ENCODE results near the gene DUSP15. TPM values are rescaled to one million over a fixed set of nuclear protein-coding genes. Genes with fewer than 3 reads are reported as not detected.
"Not testable (repeated sequence)": the region's sequence is repeated elsewhere in the genome, so short reads cannot be mapped to it uniquely, and the experiment has no call there.

DUSP15 gene, protein sequence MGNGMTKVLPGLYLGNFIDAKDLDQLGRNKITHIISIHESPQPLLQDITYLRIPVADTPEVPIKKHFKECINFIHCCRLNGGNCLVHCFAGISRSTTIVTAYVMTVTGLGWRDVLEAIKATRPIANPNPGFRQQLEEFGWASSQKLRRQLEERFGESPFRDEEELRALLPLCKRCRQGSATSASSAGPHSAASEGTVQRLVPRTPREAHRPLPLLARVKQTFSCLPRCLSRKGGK
- 0.48 and 0.64 TPM in 2 replicates for total RNA-seq

DNA sequence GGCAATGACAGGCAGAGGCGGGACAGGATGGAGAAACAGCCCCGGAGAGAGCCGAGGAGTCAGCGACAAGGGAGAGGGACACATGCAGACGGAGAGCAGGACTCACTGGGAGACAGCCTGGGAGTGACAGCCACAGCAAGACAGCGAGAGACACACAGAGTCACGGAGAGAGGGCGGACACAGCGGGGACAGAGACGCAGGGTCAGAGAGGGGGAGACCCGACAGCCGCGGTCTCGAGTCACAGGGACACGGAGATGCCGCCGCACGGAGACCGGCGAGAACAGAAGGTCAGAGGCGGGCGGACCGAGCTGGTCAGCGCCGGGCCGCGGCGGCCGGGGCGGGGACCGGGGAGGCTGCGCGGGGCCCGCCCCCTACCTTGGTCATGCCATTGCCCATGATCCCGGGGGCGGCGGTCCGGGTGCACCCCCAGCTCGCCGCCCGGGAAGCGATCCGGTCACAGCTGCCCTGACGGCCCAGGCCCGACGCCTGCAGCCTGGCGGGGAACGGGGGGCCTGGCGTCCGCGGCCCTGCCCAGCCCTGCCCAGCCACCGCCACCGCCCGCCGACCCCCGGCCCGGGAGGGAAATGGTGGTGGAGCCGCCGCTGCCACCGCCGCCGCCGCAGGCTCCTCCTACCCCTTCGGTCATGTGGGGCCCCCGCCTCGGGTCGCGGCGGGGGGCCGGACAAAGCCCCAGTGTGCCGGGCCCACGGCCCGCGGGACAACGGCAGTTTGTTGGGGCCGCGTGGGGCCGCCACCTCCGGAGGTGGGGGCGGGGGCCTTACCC, at the start of gene DUSP15, which contains the start of gene TTLL9:
Gene DUSP15 (minus strand): TSS at position 586 of the 784 bp plus-strand sequence. CDS start 190 bp downstream, at position 396.
Gene TTLL9 (plus strand): TSS at position 693 of the 784 bp plus-strand sequence. CDS start 493 bp downstream, outside the sequence.
- DNase-seq (ENCODE audit: extremely low read depth, low read depth, low spot score) = no peak

DNA sequence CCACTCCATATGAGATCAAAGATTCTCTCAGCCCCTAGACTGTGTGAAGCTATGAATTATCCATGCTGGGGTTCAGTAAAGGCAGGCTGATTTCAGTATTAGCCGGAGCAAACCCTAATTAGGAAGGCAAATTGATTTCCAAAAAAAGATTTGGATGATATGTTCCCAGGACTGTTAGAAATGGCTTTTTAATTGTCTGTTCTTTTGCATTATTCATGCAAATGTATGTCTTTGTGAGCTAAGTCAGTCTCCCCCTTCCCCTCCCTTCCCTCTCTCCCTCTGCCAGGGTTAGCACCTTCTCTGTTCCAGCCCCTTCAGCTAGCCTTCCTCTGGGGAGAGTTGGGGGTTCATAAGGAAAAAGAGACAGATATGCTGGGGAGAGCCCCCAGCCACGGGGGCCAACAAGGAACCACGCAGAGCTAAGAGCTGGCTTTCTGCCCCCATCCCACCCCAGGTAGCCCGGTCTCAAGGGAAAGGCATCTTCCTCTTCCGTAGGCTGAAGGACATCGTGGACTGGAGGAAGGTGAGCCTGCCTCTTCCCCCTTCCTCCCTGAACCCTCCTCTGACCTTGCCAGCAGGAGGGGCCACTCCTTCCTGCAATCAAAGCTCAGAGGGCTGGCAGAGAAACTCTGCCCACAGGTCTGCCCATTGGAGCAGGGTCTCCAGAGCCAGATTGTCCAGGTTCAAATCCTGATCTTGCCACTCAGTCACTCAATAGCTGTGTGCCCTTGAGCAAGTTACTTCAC, 49.3 kb upstream of the DUSP15 start:
- no peak for DNase-seq (ENCODE audit: extremely low read depth, low read depth, low spot score)

DNA sequence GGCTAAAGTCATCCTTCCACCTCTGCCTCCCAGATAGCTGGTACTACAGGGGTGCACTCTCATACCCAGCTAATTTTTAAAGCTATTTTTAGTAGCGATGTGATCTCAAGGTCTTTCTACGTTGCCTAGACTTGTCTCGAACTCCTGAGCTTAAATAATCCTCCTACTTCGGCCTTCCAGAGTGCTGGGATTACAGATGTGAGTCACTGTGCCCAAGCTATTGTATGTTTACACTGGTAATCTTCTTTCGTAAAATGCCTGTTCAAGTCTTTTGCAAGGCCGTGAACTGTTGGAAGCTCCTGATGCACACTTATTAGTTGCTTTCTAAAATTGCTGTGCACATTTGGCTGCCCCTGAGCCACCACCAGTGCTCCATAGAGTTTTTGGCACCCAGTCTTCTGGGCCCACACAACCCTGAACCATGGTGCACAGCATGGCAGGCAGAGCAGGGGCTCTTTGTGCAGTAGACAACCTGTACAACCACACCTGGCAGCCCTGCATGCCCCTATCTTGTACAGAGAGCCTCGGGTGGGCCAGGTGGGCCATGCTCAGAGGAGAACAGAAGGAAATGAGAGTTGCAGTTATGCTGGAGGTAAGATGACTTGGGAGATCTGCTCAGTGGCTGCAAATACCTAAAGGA, 48.3 kb upstream of the DUSP15 start:
- no peak for DNase-seq (ENCODE audit: extremely low read depth, low read depth, low spot score)

DNA sequence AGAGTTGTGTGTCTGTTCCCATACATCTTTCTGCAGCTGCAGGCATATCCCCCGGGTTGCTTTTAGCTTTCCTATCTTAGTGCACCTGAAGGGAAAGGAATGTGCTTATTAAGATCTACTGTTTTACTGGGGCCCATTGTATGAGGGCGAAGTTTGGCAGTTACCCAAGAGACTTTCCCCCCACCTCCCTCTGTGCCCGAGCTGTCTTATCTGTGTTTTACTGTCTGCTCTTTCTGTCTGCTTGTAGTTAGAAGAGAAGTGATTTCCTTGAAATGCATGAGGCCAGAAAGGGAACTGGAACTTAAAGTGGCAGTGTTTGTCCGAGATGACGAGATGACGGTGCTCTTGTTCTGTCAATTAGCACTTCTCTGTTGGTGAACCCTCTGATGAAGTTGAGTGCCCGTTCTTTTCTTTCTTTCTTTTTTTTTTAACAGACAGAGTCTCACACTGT, 47.7 kb upstream of the DUSP15 start:
- DNase-seq (ENCODE audit: extremely low read depth, low read depth, low spot score) = not testable (repeated sequence)

DNA sequence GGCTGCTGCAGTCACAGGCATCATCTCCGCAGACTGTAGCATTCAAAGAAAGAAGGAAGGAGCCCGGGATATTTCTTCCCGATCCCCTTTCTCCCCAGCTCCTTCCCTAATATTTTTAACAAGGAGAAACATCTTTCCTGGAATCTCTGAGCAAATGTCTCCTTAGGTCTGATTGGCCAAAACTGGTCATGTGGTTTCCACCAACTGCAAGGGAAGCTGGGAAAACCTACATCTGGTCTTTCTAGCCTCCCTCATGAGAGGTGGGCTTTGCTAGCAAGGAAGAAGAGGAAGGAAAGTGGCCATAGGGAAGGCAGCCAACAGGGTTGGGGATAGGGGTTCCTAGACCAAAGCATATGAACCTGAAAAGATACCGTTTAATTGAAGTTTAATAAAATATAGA, 46.4 kb upstream of the DUSP15 start:
- DNase-seq (ENCODE audit: extremely low read depth, low read depth, low spot score) = no peak

DNA sequence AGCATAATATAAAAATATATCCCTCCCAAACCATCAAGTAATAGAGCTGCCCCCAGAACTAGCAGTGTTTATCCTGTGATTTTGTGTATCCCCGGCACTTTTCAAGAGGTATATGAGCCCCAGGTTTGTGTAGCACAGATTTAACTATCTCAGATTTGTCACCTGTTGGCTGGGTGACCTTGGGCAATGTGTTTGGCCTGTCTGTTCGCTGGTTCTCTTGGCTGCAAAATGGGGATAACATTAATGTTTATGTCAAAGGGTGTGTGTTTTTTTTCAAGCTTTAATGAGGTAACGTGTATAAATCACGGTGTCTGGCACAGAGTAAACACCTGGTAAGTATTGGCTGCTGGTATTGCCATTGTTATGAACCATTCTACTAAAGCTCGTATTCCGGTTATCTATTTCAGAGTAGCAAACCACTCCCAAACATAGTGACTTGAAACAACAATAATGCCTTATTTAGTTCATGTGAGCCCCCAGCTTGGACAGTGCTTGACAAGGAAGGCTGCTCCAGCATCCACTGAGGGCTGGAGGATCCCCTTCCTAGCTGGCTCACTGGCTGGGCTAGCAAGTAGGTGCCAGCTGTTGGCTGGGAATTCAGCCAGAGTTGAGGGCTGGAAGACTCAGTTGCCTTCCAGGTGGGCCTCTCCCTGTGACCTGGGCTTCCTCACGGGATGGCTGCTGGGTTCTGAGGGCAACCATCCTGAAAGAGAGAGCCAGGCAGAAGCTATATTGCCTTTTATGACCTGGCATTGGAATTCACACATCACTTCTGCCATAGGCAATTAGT, 45.4 kb upstream of the DUSP15 start:
- no peak for DNase-seq (ENCODE audit: extremely low read depth, low read depth, low spot score)

DNA sequence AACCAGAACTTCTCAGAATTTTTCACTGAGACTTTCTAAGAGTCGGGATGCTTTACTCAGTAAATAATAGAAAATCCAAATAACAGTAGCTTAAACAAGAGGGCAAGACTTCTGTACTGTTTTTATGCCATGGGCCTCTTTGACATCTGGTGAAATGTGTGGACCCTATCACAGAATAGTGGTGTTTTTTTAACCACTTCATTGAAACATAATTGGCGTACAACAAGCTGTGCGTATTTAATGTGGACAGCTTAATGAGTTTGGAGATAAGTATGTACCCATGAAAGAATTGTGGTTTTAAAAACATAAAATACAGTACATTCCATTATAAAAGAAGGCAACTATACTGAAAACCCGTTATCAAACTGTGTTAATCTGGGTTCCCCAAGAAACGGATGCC, 43.8 kb upstream of the DUSP15 start:
- no peak for DNase-seq (ENCODE audit: extremely low read depth, low read depth, low spot score)

DNA sequence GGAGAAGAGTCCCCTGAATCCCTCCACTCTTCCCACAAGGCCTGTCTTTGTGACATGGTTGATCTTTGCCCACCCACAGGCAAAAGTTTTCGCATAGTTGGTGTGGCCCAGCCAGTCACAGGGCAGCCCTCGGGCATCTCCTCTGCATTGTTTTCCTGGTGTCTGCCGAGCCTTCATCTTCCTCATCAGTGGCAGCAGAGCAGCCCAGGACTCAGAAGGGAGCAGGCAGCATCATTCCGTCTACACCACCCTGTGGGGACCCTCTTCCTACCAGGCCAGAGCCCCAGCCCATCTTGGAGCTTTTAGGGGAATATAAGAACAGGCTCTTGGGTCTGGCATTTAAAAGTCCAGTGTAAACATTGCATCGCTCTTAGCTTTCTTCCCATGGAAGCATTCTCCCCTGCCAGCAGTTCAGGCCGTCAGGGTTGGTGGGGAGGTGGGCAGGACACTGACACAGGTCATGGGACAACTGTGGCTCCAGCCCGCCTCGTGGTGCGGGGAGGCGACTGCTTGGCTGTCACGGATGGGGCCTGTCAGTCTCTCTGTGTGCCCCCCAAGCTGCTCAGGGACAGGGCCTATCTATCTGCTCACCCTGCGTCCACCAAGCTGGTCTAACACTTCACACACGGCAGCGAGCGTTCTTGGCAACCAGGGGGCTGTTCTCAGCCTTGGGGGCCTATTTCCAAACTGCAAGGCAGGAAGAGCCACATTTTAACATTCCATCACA, 43.3 kb upstream of the DUSP15 start:
- no peak for DNase-seq (ENCODE audit: extremely low read depth, low read depth, low spot score)

DNA sequence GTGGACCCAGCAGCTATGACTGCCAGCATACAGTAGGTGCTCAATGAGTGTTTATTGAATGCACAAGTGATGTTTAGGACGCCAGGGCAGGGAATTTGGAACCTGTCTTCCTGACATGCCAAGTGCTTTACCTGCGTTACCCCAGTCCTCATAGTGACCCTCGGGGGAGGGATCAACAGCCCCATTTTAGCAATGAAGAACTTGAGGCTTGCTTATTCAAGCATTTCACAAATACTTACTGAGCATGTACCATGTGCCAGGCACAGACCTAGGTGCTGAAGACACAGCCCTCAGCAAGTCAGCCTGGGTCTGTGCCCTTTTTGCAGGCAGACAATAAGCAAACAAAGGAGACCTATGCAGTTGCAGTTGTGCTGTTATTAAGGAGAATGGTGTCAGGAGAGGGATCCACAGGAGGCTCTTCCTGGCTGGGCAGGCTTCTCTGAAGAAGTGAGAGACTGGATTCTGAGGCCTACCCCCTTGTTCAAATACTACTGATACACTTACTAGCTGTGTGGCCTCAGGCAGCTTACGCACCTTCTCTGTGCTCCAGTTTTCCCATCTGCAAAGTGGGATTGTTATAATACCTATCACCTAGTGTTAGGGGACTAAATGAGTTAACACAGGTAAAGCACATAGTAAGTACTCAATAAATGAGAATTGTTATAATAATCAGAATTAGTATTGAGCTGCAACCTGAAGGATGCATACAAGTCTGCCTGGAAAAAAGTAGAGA, 39.9 kb upstream of the DUSP15 start:
- DNase-seq (ENCODE audit: extremely low read depth, low read depth, low spot score) = no peak

DNA sequence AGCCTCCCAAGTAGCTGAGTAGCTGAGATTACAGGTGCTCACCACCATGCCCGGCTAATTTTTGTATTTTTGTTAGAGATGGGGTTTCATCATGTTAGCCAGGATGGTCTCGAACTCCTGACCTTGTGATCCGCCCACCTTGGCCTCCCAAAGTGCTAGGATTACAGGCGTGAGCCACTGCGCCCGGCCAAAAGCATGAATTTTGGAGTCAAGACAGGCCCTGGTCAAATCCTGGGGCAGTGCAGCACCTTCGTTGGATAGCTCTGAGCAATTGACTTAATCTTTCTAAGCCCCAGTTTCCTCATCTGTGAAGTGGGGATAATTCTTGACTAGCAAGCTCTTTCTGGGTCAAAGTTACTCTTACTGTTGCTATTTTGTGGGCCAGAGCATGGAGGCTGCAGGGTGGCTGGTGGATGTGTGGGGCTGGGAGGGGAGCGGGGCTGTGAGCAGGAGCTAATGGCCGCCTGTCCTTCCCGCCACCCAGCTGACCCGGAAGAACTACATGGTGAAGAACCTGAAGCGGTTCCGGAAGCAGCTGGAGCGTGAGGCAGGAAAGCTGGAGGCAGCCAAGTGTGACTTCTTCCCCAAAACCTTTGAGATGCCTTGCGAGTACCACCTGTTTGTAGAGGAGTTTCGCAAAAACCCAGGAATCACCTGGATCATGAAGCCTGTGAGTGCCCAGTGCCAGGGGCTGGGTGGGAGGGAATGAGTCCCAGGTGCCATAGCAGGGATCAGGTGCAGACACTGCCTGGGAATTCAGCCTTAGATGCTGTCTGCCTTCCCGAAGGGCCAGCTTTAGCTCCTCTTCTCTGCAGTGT, 39.1 kb upstream of the DUSP15 start:
- DNase-seq (ENCODE audit: extremely low read depth, low read depth, low spot score) = no peak

DNA sequence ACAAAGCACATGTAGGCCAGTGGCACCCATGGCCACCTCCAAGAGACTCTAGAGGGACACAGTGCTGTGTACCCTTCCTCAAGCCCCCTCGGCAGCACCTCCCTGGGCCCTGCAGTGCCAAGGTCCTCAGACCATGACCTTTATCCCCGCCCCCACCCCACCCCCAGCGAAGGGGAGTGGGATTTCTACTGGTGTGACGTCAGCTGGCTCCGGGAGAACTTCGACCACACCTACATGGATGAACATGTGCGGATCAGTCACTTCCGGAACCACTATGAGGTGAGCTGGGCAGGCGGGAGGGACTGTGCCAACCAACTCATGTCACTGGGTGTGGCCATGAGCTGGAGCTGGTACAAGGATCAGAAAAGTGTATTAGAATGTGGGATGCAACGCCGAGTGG, 38.1 kb upstream of the DUSP15 start:
- no peak for DNase-seq (ENCODE audit: extremely low read depth, low read depth, low spot score)

DNA sequence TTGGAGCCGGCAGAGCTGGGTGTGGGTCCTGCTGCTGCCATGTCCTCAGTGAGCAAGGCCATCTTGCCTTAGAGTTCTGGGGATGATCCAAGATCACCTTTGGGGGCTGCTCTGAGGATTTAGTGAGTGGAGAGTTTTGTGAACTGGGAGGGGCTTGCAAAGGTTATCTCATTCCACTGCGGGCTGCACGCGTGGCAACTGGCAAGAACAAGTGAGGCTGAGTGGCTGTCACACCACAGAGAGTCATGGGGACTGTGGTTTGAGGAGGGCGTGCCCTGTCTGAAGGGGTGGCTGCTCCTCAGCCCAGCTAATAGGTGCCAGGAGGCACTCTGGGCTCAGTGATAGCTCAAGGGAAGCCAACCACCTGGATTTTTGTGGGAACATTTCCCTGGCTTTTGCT, 37.7 kb upstream of the DUSP15 start:
- DNase-seq (ENCODE audit: extremely low read depth, low read depth, low spot score) = no peak

DNA sequence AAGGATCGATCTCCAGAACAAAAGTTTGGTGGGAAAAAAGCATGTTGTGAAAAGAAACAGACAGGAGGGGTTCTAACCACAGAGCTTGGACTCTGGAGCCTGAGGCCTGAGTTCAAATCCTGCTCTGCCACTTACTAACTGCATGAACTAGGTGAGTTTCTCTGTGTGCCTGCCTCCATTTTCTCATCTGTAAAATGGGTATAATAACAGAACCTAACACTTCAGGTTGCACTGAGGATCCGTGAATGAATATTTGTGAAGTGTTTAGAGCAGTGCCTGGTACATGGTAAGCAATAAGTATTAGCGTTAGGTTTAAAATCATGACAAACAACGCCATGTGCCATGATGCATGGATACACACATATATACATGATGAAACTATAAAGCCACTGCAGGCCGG, 36.7 kb upstream of the DUSP15 start:
- no peak for DNase-seq (ENCODE audit: extremely low read depth, low read depth, low spot score)

DNA sequence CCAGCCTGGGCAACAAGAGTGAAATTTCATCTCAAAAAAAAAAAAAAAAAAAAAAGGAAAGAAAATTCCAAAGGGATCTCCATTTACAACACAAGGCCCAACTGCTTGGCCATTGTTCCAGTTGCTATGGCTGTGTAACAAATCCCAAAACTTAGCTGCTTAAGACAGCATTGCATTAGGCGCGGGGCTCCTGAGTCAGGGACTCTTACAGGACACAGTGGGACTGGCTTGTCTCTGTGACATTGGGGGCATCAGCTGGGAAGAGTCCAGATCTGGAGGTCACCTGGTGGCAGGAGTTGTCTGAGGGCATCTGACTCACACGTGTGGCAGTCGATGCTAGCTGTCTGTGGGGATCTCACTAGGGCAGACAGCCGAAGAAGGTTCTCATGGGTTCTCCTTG, 35.7 kb upstream of the DUSP15 start:
- DNase-seq (ENCODE audit: extremely low read depth, low read depth, low spot score) = no peak

DNA sequence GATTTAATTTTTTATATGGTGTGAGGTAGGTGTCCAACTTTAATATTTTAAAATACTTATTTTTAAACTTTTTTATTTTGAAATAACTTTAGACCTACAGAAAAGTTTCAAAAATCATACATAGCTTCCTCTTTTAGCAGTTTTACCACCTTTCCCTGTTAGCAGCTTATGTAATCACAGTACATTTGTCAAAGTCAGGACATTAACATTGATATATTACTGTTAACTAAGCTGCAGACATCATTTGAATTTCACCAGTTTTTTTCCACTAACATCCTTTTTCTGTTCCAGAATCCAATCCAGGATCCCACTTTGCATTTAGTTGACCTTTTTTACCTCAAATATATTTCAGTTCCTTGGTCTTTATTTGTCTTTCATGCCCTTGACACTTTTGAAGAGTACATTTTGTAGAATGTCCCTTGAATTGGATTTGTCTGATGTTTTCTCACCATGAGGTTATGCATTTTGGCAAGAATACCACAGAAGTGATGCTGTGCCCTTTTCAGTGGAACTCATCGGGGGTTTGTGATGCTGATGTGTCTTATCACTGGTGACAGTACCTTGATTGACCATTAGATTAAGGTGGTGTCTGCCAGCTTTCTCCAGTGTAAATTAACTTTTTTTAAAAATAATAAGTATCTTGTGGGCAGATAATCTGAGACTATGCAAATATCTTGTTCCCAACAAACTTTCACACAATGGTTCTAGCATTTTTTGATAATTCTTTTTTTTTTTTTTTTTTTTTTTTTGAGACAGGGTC, 33.5 kb upstream of the DUSP15 start:
- DNase-seq (ENCODE audit: extremely low read depth, low read depth, low spot score) = no peak

DNA sequence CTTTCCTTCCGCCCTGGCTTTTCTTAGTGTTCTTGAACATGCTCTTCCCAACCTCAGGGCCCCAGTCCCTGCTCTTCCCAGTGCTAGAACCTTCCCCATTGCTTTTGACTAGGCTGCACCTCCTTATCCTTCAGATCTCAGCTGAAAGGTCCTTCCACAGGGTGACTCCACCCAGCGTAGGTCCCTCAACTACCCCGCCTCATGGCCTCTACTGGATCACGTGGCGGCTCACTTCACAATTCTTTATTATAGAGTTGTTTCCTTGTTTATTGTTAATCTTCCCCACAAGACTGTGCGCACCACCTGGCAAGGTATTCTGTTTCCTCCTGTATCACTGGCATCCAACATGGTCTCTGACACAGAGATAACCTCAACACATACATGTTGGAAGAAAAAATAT, 31.3 kb upstream of the DUSP15 start:
- DNase-seq (ENCODE audit: extremely low read depth, low read depth, low spot score) = no peak

DNA sequence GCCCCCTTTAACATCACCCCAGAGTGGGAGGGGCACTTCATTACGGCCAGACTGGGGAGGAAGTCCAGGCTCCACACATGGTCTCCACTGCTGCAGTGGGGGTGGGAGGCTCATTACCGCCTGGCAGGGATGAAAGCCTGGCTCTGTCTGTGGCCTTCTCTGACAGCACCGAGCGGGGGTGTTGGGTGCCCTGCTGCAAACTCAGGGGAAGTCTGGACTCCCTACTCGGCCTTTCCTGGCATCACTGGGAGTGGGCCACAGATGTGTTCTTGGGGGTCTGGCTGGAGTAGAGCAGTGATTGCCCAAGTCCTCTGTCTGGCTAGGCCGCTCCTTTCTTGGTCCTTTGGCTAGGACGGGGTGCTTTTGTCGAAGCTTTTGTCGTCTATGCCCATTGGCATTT, 27.2 kb upstream of the DUSP15 start:
- no peak for DNase-seq (ENCODE audit: extremely low read depth, low read depth, low spot score)

All from glomerular endothelial cell (primary cell).